Calu3 (cell line): ENCODE data around the gene CYP1A2. TPM values are rescaled to one million over a fixed set of nuclear protein-coding genes. Genes with fewer than 3 reads are reported as not detected.

ENCODE experiments used
- BruUV-seq: library from RNA; stranded (reverse); fragments of 400-500 nt; replicated peaks from 2 replicates; lab custom pipeline; 2021; lab: Mats Ljungman, UMichigan
- CTCF ChIA-PET: fragments of 300-600 bp; sonication (Branson Sonifier 250); formaldehyde crosslinking; loops from one replicate; lab custom pipeline; 2022; ENCODE audit warnings: antibody characterized with exemption; lab: Charles Lee
- DNase-seq: peaks from one replicate; pipeline ENCODE4 v3.0.0; 2022
- H3K27ac Mint-ChIP-seq: one replicate; pipeline ENCODE4 v1.8.0; 2022; ENCODE audit warnings: mixed read lengths; ENCODE audit not compliant: unreplicated experiment
- H3K27me3 Mint-ChIP-seq: one replicate; pipeline ENCODE4 v1.8.0; 2022; ENCODE audit warnings: mixed read lengths; ENCODE audit not compliant: unreplicated experiment
- H3K36me3 Mint-ChIP-seq: one replicate; pipeline ENCODE4 v1.8.0; 2022; ENCODE audit warnings: mild to moderate bottlenecking, moderate library complexity, mixed read lengths; ENCODE audit not compliant: insufficient read depth, unreplicated experiment
- H3K4me1 Mint-ChIP-seq: one replicate; pipeline ENCODE4 v1.8.0; 2022; ENCODE audit warnings: mild to moderate bottlenecking, low read depth, mixed read lengths; ENCODE audit not compliant: unreplicated experiment
- H3K4me3 Mint-ChIP-seq: one replicate; pipeline ENCODE4 v1.8.0; 2022; ENCODE audit warnings: mild to moderate bottlenecking, low read depth, moderate library complexity, mixed read lengths; ENCODE audit not compliant: unreplicated experiment
- H3K9me3 Mint-ChIP-seq: one replicate; pipeline ENCODE4 v1.8.0; 2022; ENCODE audit warnings: low read depth, mixed read lengths; ENCODE audit not compliant: unreplicated experiment
- intact Hi-C: fragments of 100-400 bp; cut with micrococcal nuclease; formaldehyde crosslinking; loops from one replicate; pipeline ENCODE4 v1.10.0; 2022; ENCODE audit not compliant: unreplicated experiment
- total RNA-seq: library from RNA; stranded (reverse); gene quantifications from 2 replicates; pipeline ENCODE4 v1.2.3, GENCODE V29; 2022
- TF ChIP-seq, protein P1 (sequence below): fragments of 200-600 bp; IDR thresholded peaks from one replicate; pipeline ENCODE4 v1.8.0; 2022; ENCODE audit warnings: antibody characterized with exemption; ENCODE audit not compliant: unreplicated experiment

Gene CYP1A2
- total RNA-seq, 1 experiment from 2014 or later, result not detected

DNA sequence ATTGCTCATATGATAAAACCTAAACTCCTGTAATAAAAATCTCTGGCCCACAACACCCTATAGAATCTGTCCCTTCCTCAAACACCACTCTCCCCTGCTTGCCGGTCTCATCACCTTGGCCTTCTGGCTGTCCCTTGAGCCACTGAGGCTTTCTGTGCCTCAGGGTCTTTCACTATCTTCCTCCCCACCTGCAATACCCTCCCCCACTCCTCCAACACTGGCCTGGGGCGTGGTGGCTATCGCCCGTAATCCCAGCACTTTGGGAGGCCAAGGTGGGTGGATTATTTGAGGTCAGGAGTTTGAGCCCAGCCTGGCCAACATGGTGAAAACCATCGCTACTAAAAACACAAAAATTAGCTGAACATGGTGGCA, 29.9 kb downstream of the CYP1A2 start:
- Mint-ChIP-seq H3K4me1 (peaks cover 18% of the 10 kb centered on the region), H3K27me3 (peaks cover 14% of the 10 kb centered on the region), H3K4me3 (no peak overlapping the region), H3K36me3 (peaks cover 15% of the 10 kb centered on the region), H3K9me3 (no peaks in the 10 kb centered on the region), H3K27ac (no peak overlapping the region)
- CTCF ChIA-PET, result interaction anchor here (0.5 to 3.6 kb wide), 2 partner anchors 9 to 404 kb away, joined by 3 to 16 read pairs; no protein-coding TSS in a partner anchor
- BruUV-seq, result no TSS peak
- TF ChIP-seq, protein P1, sequence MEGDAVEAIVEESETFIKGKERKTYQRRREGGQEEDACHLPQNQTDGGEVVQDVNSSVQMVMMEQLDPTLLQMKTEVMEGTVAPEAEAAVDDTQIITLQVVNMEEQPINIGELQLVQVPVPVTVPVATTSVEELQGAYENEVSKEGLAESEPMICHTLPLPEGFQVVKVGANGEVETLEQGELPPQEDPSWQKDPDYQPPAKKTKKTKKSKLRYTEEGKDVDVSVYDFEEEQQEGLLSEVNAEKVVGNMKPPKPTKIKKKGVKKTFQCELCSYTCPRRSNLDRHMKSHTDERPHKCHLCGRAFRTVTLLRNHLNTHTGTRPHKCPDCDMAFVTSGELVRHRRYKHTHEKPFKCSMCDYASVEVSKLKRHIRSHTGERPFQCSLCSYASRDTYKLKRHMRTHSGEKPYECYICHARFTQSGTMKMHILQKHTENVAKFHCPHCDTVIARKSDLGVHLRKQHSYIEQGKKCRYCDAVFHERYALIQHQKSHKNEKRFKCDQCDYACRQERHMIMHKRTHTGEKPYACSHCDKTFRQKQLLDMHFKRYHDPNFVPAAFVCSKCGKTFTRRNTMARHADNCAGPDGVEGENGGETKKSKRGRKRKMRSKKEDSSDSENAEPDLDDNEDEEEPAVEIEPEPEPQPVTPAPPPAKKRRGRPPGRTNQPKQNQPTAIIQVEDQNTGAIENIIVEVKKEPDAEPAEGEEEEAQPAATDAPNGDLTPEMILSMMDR, result no peak
- intact Hi-C loops, result no loop called here
- DNase-seq, result no peak

DNA sequence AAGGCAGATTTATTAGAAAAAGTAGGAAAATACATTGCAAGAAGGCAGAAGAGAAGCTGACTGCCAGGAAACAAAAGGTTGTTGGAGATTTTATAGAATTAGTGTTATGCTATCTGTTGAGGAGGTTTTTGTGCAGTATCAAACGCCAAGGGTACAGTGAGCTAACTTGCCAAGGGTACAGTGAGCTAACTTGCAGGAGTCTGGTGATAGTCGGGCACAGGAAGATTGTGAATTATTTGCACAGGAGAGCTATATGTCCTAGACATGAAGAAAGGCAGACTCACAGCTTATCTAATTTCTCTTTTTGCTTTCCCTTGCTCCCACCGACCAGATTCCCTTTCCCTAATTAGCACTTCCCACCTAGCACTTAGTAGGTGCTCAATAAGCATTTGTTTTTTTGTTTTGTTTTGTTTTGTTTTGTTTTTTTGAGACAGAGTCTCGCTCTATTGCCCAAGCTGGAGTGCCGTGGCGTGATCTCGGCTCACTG, 30.6 kb downstream of the CYP1A2 start:
- no TSS peak for BruUV-seq
- H3K27ac Mint-ChIP-seq, result no peak overlapping the region
- H3K4me1 Mint-ChIP-seq, result peaks cover 24% of the 10 kb centered on the region
- peaks cover 14% of the 10 kb centered on the region for H3K27me3 Mint-ChIP-seq
- H3K36me3 Mint-ChIP-seq, result peaks cover 18% of the 10 kb centered on the region
- DNase-seq, result no peak
- TF ChIP-seq, protein P1, result no peak
- intact Hi-C loops, result no loop called here
- no peak overlapping the region for H3K4me3 Mint-ChIP-seq
- H3K9me3 Mint-ChIP-seq, result no peaks in the 10 kb centered on the region
- CTCF ChIA-PET, result interaction anchor here (0.5 to 3.6 kb wide), 3 partner anchors 10 to 405 kb away, joined by 3 to 16 read pairs (median 3); no protein-coding TSS in a partner anchor

DNA sequence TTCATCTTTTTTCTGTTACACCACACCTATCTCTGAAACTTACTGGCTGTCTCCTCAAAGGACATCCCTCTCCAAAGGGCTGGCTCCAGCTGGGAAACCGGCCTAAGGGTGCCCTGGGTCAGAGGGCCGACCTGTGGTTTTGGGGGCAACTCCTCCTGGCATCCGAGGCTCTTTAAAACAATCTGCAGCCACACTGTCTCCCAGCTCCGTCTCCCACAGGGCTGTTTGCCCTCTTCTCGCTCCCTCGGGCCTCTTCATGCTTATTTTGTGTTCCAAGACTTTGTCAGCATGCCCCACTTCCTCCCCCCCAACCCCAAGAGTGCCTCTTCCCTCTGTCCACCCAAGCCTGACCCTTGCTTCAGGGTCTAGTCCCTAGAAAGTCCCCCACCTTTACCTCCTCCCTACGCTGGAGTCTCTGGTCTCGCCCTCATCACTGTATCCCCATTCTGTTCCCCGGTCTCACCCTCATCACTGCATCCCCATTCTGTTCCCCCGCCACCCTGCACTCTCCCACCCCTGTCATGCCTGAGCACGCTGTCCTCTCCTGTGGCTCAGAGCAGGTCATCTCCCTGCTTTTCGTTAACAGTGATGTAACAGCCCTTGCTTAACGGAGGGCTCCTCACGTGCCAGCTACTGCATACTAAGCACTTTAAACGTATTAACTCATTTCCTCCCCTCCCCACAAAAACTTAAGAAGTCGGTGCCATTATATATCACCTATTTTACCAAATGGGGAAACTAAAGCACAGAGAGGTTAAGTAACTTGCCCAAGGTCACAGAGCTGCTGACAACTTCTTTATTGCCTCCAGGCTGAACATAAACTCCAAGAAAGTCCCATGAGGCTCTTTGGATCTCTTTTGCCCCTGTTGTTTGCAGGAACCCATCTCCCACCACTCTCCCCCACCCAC, 32.1 kb downstream of the CYP1A2 start:
- H3K4me3 Mint-ChIP-seq, result peak overlapping the region; percentile 85
- BruUV-seq, result no TSS peak
- H3K4me1 Mint-ChIP-seq, result peaks cover 37% of the 10 kb centered on the region
- peaks cover 23% of the 10 kb centered on the region for H3K36me3 Mint-ChIP-seq
- CTCF ChIA-PET, result interaction anchor here (1.3 to 3.6 kb wide), 3 partner anchors 11 to 170 kb away, joined by 3 to 16 read pairs (median 5); no protein-coding TSS in a partner anchor
- TF ChIP-seq, protein P1, result no peak
- DNase-seq, result no peak
- intact Hi-C loops, result no loop called here
- peaks cover 14% of the 10 kb centered on the region for H3K27me3 Mint-ChIP-seq
- H3K9me3 Mint-ChIP-seq, result no peaks in the 10 kb centered on the region
- no peak overlapping the region for H3K27ac Mint-ChIP-seq

DNA sequence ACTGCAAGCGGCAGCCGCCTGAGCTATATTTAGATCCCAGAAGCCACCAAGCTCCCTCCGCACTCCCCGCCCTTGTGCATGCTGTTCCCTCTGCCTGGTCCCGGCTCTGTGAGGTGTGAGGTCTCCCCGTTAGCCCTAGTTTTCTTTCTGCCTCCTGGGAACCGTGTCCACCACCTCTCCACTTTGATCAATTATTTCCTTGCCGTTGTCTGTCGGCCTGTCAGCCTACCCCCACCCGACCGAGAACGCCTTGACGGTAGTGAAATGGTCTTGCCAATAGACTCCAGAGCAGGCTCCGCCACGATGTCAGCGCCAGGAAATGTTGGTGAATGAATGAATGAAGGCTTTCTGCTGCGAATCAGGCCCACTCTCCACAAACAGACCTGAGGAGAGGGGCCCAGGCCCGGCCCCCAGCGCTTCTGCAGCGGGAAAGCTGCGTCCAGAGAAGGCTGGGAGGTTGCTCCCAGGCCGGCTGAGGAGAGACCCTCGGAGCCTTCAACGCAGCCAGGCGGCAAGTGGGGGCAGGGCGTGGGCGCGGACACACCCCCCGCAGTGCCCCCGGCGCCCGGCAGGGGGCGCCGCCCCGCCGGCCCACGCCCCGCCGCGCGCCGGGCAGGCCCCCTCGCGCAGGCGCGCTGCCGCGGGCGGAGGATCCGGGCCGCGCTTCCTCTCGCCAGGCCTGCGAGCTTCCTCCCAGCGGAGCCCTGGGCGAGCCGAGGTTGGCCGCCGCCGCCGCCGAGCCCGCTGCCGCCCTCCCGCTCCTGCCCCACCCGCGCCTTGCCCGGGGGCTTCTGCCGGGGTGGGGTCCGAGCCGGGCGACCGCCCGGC, 33.0 kb downstream of the CYP1A2 start, which contains the start of gene CSK:
TSS of gene CSK (plus strand) at position 650 of the 828 bp plus-strand sequence. CDS start 16,218 bp downstream, outside the sequence.
- BruUV-seq, result no TSS peak

More for the DNA sequence above, 33.0 kb downstream of the CYP1A2 start, which contains the start of gene CSK:
- CTCF ChIA-PET, result interaction anchor here (1.0 to 1.3 kb wide), 2 partner anchors 11 to 19 kb away, joined by 3 to 5 read pairs; no protein-coding TSS in a partner anchor
- Mint-ChIP-seq H3K27me3 (peaks cover 14% of the 10 kb centered on the region), H3K4me3 (peak within 1 kb of the TSS; percentile 85), H3K27ac (peak within 1 kb of the TSS; percentile 56), H3K4me1 (peaks cover 37% of the 10 kb centered on the region), H3K36me3 (peaks cover 23% of the 10 kb centered on the region), H3K9me3 (no peaks in the 10 kb centered on the region)
- intact Hi-C loops, result no loop called here
- TF ChIP-seq, protein P1, result peak; percentile 52
- peak; percentile 85 for DNase-seq
